ENCODE measurements around the gene DUSP5. TPM values are rescaled to one million over a fixed set of nuclear protein-coding genes. Genes with fewer than 3 reads are reported as not detected.

DUSP5 gene
- total and polyA plus RNA-seq, 2 of the 8 experiments (the other 6 are each of a cell fraction or from before 2014, with no cell fraction given) = 13.6 to 30.3 TPM

DNA sequence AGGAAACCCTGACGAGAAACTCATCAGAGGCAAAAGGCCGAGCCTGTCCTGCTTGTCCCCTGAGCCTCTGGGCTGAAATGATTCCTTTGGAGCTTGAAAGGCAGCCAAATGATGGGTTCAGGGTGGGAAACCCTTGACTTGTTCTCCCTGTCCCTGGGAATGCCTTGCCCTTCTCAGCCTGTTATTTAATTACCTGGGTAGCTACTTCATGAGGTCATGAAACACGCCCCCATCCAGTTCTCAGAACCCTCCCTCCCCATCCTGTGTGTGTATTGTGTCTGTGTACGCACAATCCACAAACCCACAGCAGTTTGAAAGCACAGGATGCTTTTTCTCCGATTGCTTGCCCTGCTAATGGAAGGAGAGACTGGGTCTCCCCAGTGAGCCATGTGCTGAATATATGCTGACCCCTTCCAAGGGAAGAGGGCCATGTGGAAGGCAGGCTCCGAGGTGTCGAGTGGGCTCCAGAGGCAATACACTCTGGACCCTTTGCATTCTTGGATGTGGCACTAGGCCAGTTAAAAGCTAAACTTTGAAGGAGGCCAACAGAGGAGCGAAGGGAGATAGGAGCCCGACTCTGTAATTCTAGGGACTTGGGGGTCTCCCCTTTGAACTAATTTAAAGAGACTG lies 10.6 kb downstream of the DUSP5 start:
- FAIRE-seq = no peak
- H3K23ac ChIP-seq (ENCODE audit: insufficient read length) = no peak overlapping the region
- peaks cover 8 to 27% (median 21%) of the 10 kb centered on the region in 4 experiments; a peak in 6 of 8 replicates for H3K36me3 ChIP-seq (ENCODE audit: control insufficient read depth in 2 of 4, insufficient read depth in 4 of 4, low read length in 3 of 4)
- no peak for DNase-seq (ENCODE audit: low read depth in 1 of 2, low spot score in 2 of 2)
- no peak overlapping the region for H4K8ac ChIP-seq (ENCODE audit: extremely low read depth, insufficient read depth, low read length)
- CTCF ChIA-PET (ENCODE audit: partially characterized antibody) = interaction anchor here (0.7 to 6.1 kb wide), 3 partner anchors 30 to 154 kb away, joined by 3 to 31 read pairs (median 3); no protein-coding TSS in a partner anchor
- no peak overlapping the region for H2BK12ac ChIP-seq (ENCODE audit: low read depth, low read length)
- no peaks in the 10 kb centered on the region for H3K4me1 ChIP-seq (replicated peaks in 1 of 4; ENCODE audit: control insufficient read depth in 3 of 4, insufficient read depth in 4 of 4, low read length in 3 of 4)
- H2AFZ ChIP-seq (ENCODE audit: low read length) = no peak overlapping the region
- no peak overlapping the region for H2AK5ac ChIP-seq (ENCODE audit: low read depth, low read length)
- no peak overlapping the region for H3K4me3 ChIP-seq (ENCODE audit: extremely low read depth in 1 of 4, insufficient read depth in 2 of 4, low read depth in 3 of 4, low read length in 4 of 4)
- no peak overlapping the region for H3K27ac ChIP-seq (ENCODE audit: low read depth, low read length)
- no peak overlapping the region for H4K91ac ChIP-seq (replicated peaks; ENCODE audit: insufficient read length, low read length)
- no peak overlapping the region for H3K56ac ChIP-seq (replicated peaks; ENCODE audit: insufficient read length, low read depth, low read length)
- no peak for TF ChIP-seq YY1 (IDR thresholded peaks at IDR 0.05; ENCODE audit: low read depth, low read length)
- TF ChIP-seq, protein P1, sequence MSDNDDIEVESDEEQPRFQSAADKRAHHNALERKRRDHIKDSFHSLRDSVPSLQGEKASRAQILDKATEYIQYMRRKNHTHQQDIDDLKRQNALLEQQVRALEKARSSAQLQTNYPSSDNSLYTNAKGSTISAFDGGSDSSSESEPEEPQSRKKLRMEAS (IDR thresholded peaks at IDR 0.05) = no peak
- TF ChIP-seq RAD21 (IDR thresholded peaks at IDR 0.05 in 1 of 2, conservative IDR thresholded peaks at IDR 0.05 in 1 of 2; ENCODE audit: low read depth in 2 of 2, low read length in 2 of 2) = no peak
- no peak overlapping the region for H3K14ac ChIP-seq (ENCODE audit: insufficient read length)
- H3K79me2 ChIP-seq (ENCODE audit: control insufficient read depth in 1 of 2, insufficient read depth in 2 of 2, low read length in 2 of 2) = peaks cover 0 to 27% of the 10 kb centered on the region in 2 experiments; a peak in 2 of 4 replicates
- H2BK15ac ChIP-seq (ENCODE audit: low read length) = no peak overlapping the region
- no peaks in the 10 kb centered on the region for H3K23me2 ChIP-seq (ENCODE audit: low read depth, low read length)
- no peak overlapping the region for H3K4ac ChIP-seq (replicated peaks; ENCODE audit: insufficient read length, low read depth, low read length)
- H4K20me1 ChIP-seq (replicated peaks in 1 of 2; ENCODE audit: control insufficient read depth in 1 of 2, insufficient read depth in 2 of 2, low read length in 2 of 2) = peaks cover 2 to 4% of the 10 kb centered on the region in 2 experiments
- H3K79me1 ChIP-seq (ENCODE audit: low read depth, low read length) = peaks cover 8% of the 10 kb centered on the region
- H4K5ac ChIP-seq (ENCODE audit: insufficient read length, low read depth, low read length) = no peak overlapping the region
- H2BK120ac ChIP-seq (replicated peaks; ENCODE audit: low read depth, low read length) = no peak overlapping the region
- no peak overlapping the region for H2BK20ac ChIP-seq (ENCODE audit: low read length)
- no peaks in the 10 kb centered on the region for H3K9me3 ChIP-seq (ENCODE audit: insufficient read depth in 2 of 2, low read depth in 1 of 2, low read length in 1 of 2)
- POLR2A ChIA-PET (ENCODE audit: partially characterized antibody) = interaction anchor here (0.6 to 4.1 kb wide), 2 partner anchors 11 to 281 kb away, joined by 3 to 20 read pairs; partner anchors contain the start of gene DUSP5
- no peak overlapping the region for H3K9ac ChIP-seq (replicated peaks in 1 of 4; ENCODE audit: extremely low read depth in 1 of 4, low read depth in 3 of 4, low read length in 3 of 4)
- H3K27me3 ChIP-seq (replicated peaks in 1 of 4; ENCODE audit: control insufficient read depth in 3 of 4, extremely low read depth in 1 of 4, insufficient read depth in 3 of 4, low read length in 3 of 4) = no peaks in the 10 kb centered on the region
- no peak overlapping the region for H3K18ac ChIP-seq (ENCODE audit: extremely low read depth, low read length)
- 82% methylated on average over 9 of the region's 9 CpGs; no CpG with 5 or more reads in 1 of the 2 experiments for WGBS, 2 experiments (ENCODE audit: extremely low coverage in 1 of 2, insufficient coverage in 1 of 2, insufficient read length in 1 of 2, insufficient replicate concordance in 2 of 2, low coverage in 1 of 2, low lambda C conversion rate in 2 of 2, missing lambda C conversion rate in 1 of 2)
- H3K4me2 ChIP-seq (ENCODE audit: insufficient read depth in 1 of 2, low read depth in 2 of 2, low read length in 2 of 2) = no peak overlapping the region
- no peak overlapping the region for H2BK5ac ChIP-seq (ENCODE audit: low read depth, low read length)
